BLaER1 (cell line): ENCODE measurements around the gene BRCA1.

Experiments
- H3K27ac ChIP-seq: shearing (Covaris generic); formaldehyde crosslinking; 2 replicates; pipeline ENCODE4 v1.8.1; 2022
- H3K27me3 ChIP-seq: shearing (Covaris generic); formaldehyde crosslinking; 2 replicates; pipeline ENCODE4 v1.8.1; 2022
- H3K36me3 ChIP-seq: shearing (Covaris generic); formaldehyde crosslinking; 2 replicates; pipeline ENCODE4 v1.8.1; 2022
- H3K4me1 ChIP-seq: shearing (Covaris generic); formaldehyde crosslinking; 2 replicates; pipeline ENCODE4 v1.8.1; 2022
- H3K4me2 ChIP-seq: shearing (Covaris generic); formaldehyde crosslinking; 2 replicates; pipeline ENCODE4 v1.8.1; 2022
- H3K4me3 ChIP-seq: shearing (Covaris generic); formaldehyde crosslinking; 2 replicates; pipeline ENCODE4 v1.8.1; 2022
- H3K9ac ChIP-seq: shearing (Covaris generic); formaldehyde crosslinking; 2 replicates; pipeline ENCODE4 v1.8.1; 2022
- H3K9me3 ChIP-seq: shearing (Covaris generic); formaldehyde crosslinking; 2 replicates; pipeline ENCODE4 v1.8.1; 2022
- H4K20me1 ChIP-seq: shearing (Covaris generic); formaldehyde crosslinking; 2 replicates; pipeline ENCODE4 v1.8.1; 2022
- Cebpa-rat ChIP-seq: shearing (Covaris generic); IDR thresholded peaks from 2 replicates; pipeline ENCODE4 v1.8.1; 2022

Gene BRCA1

DNA sequence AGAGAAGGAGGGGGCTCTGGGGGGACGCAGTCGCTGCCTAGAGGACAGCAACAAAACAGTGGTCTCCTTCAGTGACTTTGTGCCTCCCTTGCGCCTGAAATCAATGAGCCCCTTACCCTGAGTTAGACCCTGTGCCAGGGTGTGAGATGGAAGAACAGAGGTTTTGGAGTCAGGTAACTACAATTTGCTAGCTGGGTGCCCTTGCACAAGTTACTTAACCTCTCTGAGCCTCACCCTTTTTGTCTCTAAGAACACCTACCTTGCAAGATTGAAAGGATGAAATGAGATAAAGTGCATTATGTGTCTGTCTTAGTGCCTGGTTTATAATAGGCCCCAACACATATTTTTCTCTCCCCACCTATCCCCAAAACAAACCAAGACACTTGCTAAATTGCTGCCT lies 90.3 kb downstream of the BRCA1 start:
- no peak overlapping the region for H3K4me3 ChIP-seq
- no peak overlapping the region for H3K27ac ChIP-seq
- H3K9ac ChIP-seq: 0 out of 2 replicates have a peak overlapping the region, but pooled peaks have one; percentile 20
- peak overlapping the region; percentile 33 for H3K4me2 ChIP-seq
- H3K9me3 ChIP-seq: no peaks in the 10 kb centered on the region
- TF ChIP-seq Cebpa-rat: no peak
- H3K4me1 ChIP-seq: peaks cover 22% of the 10 kb centered on the region
- no peaks in the 10 kb centered on the region for H3K27me3 ChIP-seq
- no peaks in the 10 kb centered on the region for H4K20me1 ChIP-seq
- no peaks in the 10 kb centered on the region for H3K36me3 ChIP-seq

DNA sequence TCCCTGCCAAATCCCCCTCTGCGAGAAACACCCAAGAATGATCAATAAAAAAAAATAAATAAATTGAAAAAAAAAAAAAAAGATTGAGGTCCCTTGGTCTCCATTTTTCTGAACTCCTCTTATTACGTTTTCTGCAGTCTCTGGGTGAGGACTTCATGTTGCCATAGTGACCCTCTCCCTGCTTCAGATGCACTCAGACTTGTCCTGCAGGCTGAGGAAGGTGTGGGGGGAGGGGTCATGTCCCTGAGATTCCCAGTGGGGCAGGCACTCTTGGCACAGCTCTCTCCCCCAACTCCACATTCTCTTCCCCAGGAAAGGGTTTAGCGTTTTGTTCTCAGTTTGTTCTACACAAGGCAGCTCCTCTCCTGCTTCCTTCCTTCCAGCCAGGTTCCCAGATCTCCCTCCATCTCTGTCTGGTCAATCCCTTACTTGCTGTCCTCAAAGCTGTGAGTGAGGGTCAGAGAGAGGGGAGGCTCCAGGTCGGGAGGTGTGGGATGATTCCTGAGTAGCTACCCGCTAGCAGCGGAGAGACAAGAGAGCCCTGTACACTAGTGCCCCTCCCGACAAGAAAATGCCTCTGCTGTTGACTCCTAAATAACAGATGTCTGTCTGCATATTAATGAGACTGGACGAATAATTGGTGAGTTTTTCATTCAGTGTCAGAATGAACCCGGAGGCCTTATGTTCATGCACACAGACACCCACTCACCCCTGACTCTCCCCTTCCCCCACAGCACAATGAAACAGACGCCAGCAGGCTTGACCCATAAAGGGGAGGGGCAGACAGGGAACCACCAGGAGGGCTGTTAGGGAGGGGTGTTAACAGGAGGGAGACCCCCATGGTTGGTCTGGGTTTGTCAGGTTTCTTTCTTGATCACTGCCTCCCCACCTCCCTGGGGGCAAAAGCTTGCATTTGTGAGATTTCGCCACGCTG lies 90.9 kb downstream of the BRCA1 start:
- no peaks in the 10 kb centered on the region for H3K9me3 ChIP-seq
- H3K4me2 ChIP-seq: peak overlapping the region; percentile 33
- no peaks in the 10 kb centered on the region for H3K27me3 ChIP-seq
- H3K36me3 ChIP-seq: no peaks in the 10 kb centered on the region
- no peak overlapping the region for H3K27ac ChIP-seq
- TF ChIP-seq Cebpa-rat: no peak
- H3K4me1 ChIP-seq: peaks cover 22% of the 10 kb centered on the region
- H4K20me1 ChIP-seq: no peaks in the 10 kb centered on the region
- H3K4me3 ChIP-seq: no peak overlapping the region
- peak overlapping the region; percentile 24; the same call in 1 of the 2 replicates for H3K9ac ChIP-seq

GRCh38 chr17:43031666-43032065 lies 93.5 kb downstream of the BRCA1 start:
- no peak for TF ChIP-seq Cebpa-rat
- no peak overlapping the region for H3K27ac ChIP-seq
- H3K9me3 ChIP-seq: no peaks in the 10 kb centered on the region
- no peak overlapping the region for H3K9ac ChIP-seq
- no peak overlapping the region for H3K4me2 ChIP-seq
- no peaks in the 10 kb centered on the region for H3K27me3 ChIP-seq
- no peaks in the 10 kb centered on the region for H3K36me3 ChIP-seq
- no peak overlapping the region for H3K4me3 ChIP-seq
- no peaks in the 10 kb centered on the region for H4K20me1 ChIP-seq
- peaks cover 26% of the 10 kb centered on the region for H3K4me1 ChIP-seq

GRCh38 chr17:43030137-43030767 lies 94.9 kb downstream of the BRCA1 start:
- no peak for TF ChIP-seq Cebpa-rat
- H3K36me3 ChIP-seq: no peaks in the 10 kb centered on the region
- peaks cover 40% of the 10 kb centered on the region for H3K4me1 ChIP-seq
- no peaks in the 10 kb centered on the region for H3K27me3 ChIP-seq
- no peak overlapping the region for H3K4me2 ChIP-seq
- no peak overlapping the region for H3K9ac ChIP-seq
- H4K20me1 ChIP-seq: no peaks in the 10 kb centered on the region
- H3K4me3 ChIP-seq: no peak overlapping the region
- H3K27ac ChIP-seq: no peak overlapping the region
- no peaks in the 10 kb centered on the region for H3K9me3 ChIP-seq

- peaks cover 36% of the 10 kb centered on the region for H3K4me1 ChIP-seq
- H3K36me3 ChIP-seq: no peaks in the 10 kb centered on the region
- H3K27me3 ChIP-seq: no peaks in the 10 kb centered on the region
- H4K20me1 ChIP-seq: no peaks in the 10 kb centered on the region
- H3K4me3 ChIP-seq: no peak overlapping the region
- H3K27ac ChIP-seq: no peak overlapping the region
- no peaks in the 10 kb centered on the region for H3K9me3 ChIP-seq
- TF ChIP-seq Cebpa-rat: no peak
- H3K9ac ChIP-seq: no peak overlapping the region
- no peak overlapping the region for H3K4me2 ChIP-seq
Observed at GRCh38 chr17:43028221-43028861, 96.8 kb downstream of the BRCA1 start.

GRCh38 chr17:43027091-43028032 lies 97.8 kb downstream of the BRCA1 start:
- no peak overlapping the region for H3K4me3 ChIP-seq
- peak overlapping the region; percentile 100 for H3K4me2 ChIP-seq
- H3K4me1 ChIP-seq: peaks cover 38% of the 10 kb centered on the region
- H3K27ac ChIP-seq: no peak overlapping the region
- H3K9me3 ChIP-seq: no peaks in the 10 kb centered on the region
- no peaks in the 10 kb centered on the region for H3K27me3 ChIP-seq
- no peaks in the 10 kb centered on the region for H3K36me3 ChIP-seq
- H3K9ac ChIP-seq: no peak overlapping the region
- TF ChIP-seq Cebpa-rat: no peak
- no peaks in the 10 kb centered on the region for H4K20me1 ChIP-seq

DNA sequence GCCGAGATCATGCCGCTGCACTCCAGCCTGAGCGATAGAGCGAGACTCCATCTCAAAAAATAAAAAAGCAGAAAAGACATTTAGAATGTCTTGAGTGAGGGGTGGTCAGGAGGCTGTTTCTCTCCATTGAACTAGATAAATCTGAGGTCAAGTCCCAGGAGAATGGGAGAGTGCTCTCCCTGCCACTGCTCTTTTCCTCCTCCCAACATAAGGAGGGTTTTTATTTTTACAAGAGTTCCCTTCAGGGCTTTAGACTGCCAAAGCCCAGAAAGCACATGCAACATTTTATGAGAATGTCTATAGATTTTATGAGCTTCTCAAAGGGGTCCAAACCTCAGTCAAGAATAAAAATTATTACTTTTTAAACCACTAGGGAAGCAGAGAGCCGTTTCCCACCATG lies 98.6 kb downstream of the BRCA1 start:
- Histone ChIP-seq H3K9ac (no peak overlapping the region), H3K4me2 (peak overlapping the region; percentile 100), H4K20me1 (no peaks in the 10 kb centered on the region), H3K27me3 (no peaks in the 10 kb centered on the region), H3K36me3 (no peaks in the 10 kb centered on the region), H3K4me3 (no peak overlapping the region), H3K27ac (no peak overlapping the region), H3K4me1 (peaks cover 38% of the 10 kb centered on the region), H3K9me3 (no peaks in the 10 kb centered on the region)
- no peak for TF ChIP-seq Cebpa-rat

- Histone ChIP-seq H3K4me1 (peaks cover 42% of the 10 kb centered on the region), H3K36me3 (no peaks in the 10 kb centered on the region), H3K4me3 (no peak overlapping the region), H3K9me3 (no peaks in the 10 kb centered on the region), H4K20me1 (peaks cover 2% of the 10 kb centered on the region; the same call in 1 of the 2 replicates), H3K4me2 (peak overlapping the region; percentile 100), H3K9ac (no peak overlapping the region), H3K27ac (no peak overlapping the region), H3K27me3 (no peaks in the 10 kb centered on the region)
- no peak for TF ChIP-seq Cebpa-rat
Observed at GRCh38 chr17:43025766-43026537, 99.2 kb downstream of the BRCA1 start.

GRCh38 chr17:43025290-43025657 lies 99.9 kb downstream of the BRCA1 start:
- Histone ChIP-seq H3K4me3 (peak overlapping the region; percentile 70), H3K4me1 (peaks cover 49% of the 10 kb centered on the region), H3K9ac (no peak overlapping the region), H3K36me3 (no peaks in the 10 kb centered on the region), H3K27ac (no peak overlapping the region), H4K20me1 (peaks cover 8% of the 10 kb centered on the region), H3K9me3 (no peaks in the 10 kb centered on the region), H3K4me2 (peak overlapping the region; percentile 100), H3K27me3 (no peaks in the 10 kb centered on the region)
- TF ChIP-seq Cebpa-rat: no peak
